DND-41 (cell line): Measurements from ENCODE around the gene ONECUT3.

ENCODE experiments used
- ATAC-seq: fragments of 200-7000 bp; cut with Tn5 transposase; 3 replicates; pipeline ENCODE4 v1.9.1; 2021; ENCODE audit warnings: low read depth; ENCODE audit not compliant: insufficient read depth
- DNase-seq: peaks from one replicate; pipeline ENCODE4 v3.0.0-alpha.2; 2020
- H2AFZ ChIP-seq: 2 replicates; pipeline ENCODE4 v1.6.0; 2012; ENCODE audit warnings: low read depth, low read length
- H3K27ac ChIP-seq: 2 replicates; pipeline ENCODE4 v1.5.1; 2012; ENCODE audit warnings: low read length, inconsistent platforms
- H3K27me3 ChIP-seq: fragments of 200-600 bp; sonication (generic); 2 replicates; pipeline ENCODE4 v1.6.0; 2012; ENCODE audit warnings: low read length, mild to moderate bottlenecking, inconsistent platforms; ENCODE audit not compliant: insufficient read depth, poor library complexity
- H3K36me3 ChIP-seq: 2 replicates; pipeline ENCODE4 v1.5.1; 2012; ENCODE audit warnings: low read length, inconsistent platforms; ENCODE audit not compliant: insufficient read depth
- H3K4me1 ChIP-seq: 2 replicates; pipeline ENCODE4 v1.5.1; 2012; ENCODE audit warnings: mild to moderate bottlenecking, low read length; ENCODE audit not compliant: insufficient read depth
- H3K4me2 ChIP-seq: 2 replicates; pipeline ENCODE4 v1.6.0; 2012; ENCODE audit warnings: mild to moderate bottlenecking, moderate library complexity, low read length, inconsistent platforms; ENCODE audit not compliant: insufficient read depth
- H3K4me3 ChIP-seq, 2 experiments: fragments of 200-600 bp in 1 of 2; shearing (Covaris generic) in 1 of 2; 2 replicates each; pipeline ENCODE4 v1.5.1; 2012 to 2016; ENCODE audit warnings: inconsistent platforms in 2 of 2, low read length in 2 of 2, mild to moderate bottlenecking in 2 of 2, low read depth in 1 of 2, moderate library complexity in 1 of 2
- H3K79me2 ChIP-seq: 2 replicates; pipeline ENCODE4 v1.6.0; 2012; ENCODE audit warnings: low read length, inconsistent platforms; ENCODE audit not compliant: insufficient read depth
- H3K9ac ChIP-seq: 2 replicates; pipeline ENCODE4 v1.6.0; 2012; ENCODE audit warnings: low read depth, mild to moderate bottlenecking, inconsistent platforms, low read length, moderate library complexity
- H3K9me3 ChIP-seq: 2 replicates; pipeline ENCODE4 v1.5.1; 2012; ENCODE audit warnings: low read length, moderate library complexity, mild to moderate bottlenecking, inconsistent platforms; ENCODE audit not compliant: insufficient read depth, severe bottlenecking
- H4K20me1 ChIP-seq: 2 replicates; pipeline ENCODE4 v1.6.0; 2012; ENCODE audit warnings: low read length; ENCODE audit not compliant: insufficient read depth
- CTCF ChIP-seq: IDR thresholded peaks from 2 replicates; pipeline ENCODE4 v1.5.1; 2012; ENCODE audit warnings: borderline replicate concordance, low read length, moderate library complexity, mild to moderate bottlenecking; ENCODE audit not compliant: poor library complexity, severe bottlenecking; ENCODE audit errors: extremely low read depth
- EZH2 ChIP-seq: IDR thresholded peaks from 3 replicates; pipeline ENCODE4 v1.6.1; 2012; ENCODE audit warnings: borderline replicate concordance, low read depth, mild to moderate bottlenecking, moderate library complexity, low read length, inconsistent platforms; ENCODE audit not compliant: severe bottlenecking

The ONECUT3 gene

GRCh38 chr19:1806184-1807029 is 53.1 kb downstream of the ONECUT3 start:
- Histone ChIP-seq H3K9ac (no peak overlapping the region), H3K79me2 (peaks cover 9% of the 10 kb centered on the region), H3K27me3 (no peaks in the 10 kb centered on the region), H3K4me3 (no peak overlapping the region), H3K36me3 (peaks cover 54% of the 10 kb centered on the region), H3K27ac (no peak overlapping the region), H3K4me1 (peaks cover 11% of the 10 kb centered on the region), H4K20me1 (no peaks in the 10 kb centered on the region), H3K4me2 (no peak overlapping the region), H2AFZ (no peak overlapping the region), H3K9me3 (no peaks in the 10 kb centered on the region)
- DNase-seq (no peak), ATAC-seq (no peak)
- TF ChIP-seq EZH2 (no peak), CTCF (no peak)

GRCh38 chr19:1807030-1807694 is 53.9 kb downstream of the ONECUT3 start:
- ATAC-seq (no peak), DNase-seq (no peak)
- Histone ChIP-seq H3K79me2 (peaks cover 14% of the 10 kb centered on the region), H4K20me1 (no peaks in the 10 kb centered on the region), H3K4me1 (peaks cover 17% of the 10 kb centered on the region), H3K9me3 (no peaks in the 10 kb centered on the region), H3K4me2 (no peak overlapping the region), H3K4me3 (no peak overlapping the region), H3K27me3 (no peaks in the 10 kb centered on the region), H2AFZ (no peak overlapping the region), H3K36me3 (peaks cover 54% of the 10 kb centered on the region), H3K27ac (no peak overlapping the region), H3K9ac (no peak overlapping the region)
- no peak for TF ChIP-seq EZH2
- no peak for TF ChIP-seq CTCF

- peaks cover 20% of the 10 kb centered on the region for H3K4me1 ChIP-seq
- no peak overlapping the region for H3K4me2 ChIP-seq
- peaks cover 14% of the 10 kb centered on the region for H3K79me2 ChIP-seq
- ATAC-seq (no peak), DNase-seq (no peak)
- no peak overlapping the region for H3K4me3 ChIP-seq
- no peaks in the 10 kb centered on the region for H3K27me3 ChIP-seq
- H3K27ac ChIP-seq = no peak overlapping the region
- H4K20me1 ChIP-seq = no peaks in the 10 kb centered on the region
- H3K9ac ChIP-seq = no peak overlapping the region
- TF ChIP-seq CTCF = no peak
- no peak for TF ChIP-seq EZH2
- H3K36me3 ChIP-seq = peaks cover 48% of the 10 kb centered on the region
- no peak overlapping the region for H2AFZ ChIP-seq
- H3K9me3 ChIP-seq = no peaks in the 10 kb centered on the region
Measured at GRCh38 chr19:1807695-1808394, 54.5 kb downstream of the ONECUT3 start.
